CD4-positive, alpha-beta T cell treated with Interferon gamma for 1 hour (primary cell): ENCODE data around the gene SDK1.

Experiments
- DNase-seq: peaks from one replicate; pipeline ENCODE4 v3.0.0-alpha.2; 2020

SDK1 gene

DNA sequence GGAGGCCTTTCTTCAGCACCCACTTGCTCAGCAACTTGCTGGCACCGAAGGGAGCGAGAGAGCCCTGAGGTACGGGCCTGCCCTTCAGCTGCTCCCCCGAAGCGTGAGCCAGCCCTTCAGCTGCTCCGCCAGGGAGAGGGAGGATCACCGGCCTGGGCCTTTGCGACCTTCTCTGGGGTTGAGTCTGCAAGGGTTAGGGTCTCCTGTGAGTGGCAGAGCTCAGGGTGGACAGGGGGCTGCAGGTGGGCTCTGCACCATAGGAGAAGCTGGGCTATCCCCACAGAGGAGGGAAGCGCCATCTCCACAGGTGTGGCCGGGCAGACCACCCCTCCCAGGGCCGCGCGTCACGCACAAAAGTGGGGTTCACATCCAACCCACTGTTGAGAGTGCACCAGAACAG is 890.5 kb downstream of the SDK1 start:
- no peak for DNase-seq

DNA sequence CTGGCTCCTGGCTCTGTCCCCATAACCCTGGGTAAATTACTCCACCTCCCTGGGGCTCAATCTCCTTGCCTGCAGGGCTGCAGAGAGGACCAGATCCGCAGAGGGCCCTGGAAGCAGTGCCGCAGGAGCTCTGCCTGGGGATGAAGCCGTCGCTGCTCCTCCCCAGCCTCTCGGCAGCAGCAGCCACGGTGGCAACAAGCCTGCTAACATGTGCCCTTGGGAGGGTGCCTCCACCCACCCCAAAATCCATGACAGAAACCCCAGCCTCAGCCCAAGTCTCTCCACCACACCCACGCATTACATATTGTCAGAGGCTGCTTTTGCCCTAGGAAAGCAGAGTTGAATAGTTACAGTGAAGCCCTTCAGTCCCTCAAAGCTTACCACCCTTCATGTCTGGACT is 894.6 kb downstream of the SDK1 start:
- DNase-seq: no peak

DNA sequence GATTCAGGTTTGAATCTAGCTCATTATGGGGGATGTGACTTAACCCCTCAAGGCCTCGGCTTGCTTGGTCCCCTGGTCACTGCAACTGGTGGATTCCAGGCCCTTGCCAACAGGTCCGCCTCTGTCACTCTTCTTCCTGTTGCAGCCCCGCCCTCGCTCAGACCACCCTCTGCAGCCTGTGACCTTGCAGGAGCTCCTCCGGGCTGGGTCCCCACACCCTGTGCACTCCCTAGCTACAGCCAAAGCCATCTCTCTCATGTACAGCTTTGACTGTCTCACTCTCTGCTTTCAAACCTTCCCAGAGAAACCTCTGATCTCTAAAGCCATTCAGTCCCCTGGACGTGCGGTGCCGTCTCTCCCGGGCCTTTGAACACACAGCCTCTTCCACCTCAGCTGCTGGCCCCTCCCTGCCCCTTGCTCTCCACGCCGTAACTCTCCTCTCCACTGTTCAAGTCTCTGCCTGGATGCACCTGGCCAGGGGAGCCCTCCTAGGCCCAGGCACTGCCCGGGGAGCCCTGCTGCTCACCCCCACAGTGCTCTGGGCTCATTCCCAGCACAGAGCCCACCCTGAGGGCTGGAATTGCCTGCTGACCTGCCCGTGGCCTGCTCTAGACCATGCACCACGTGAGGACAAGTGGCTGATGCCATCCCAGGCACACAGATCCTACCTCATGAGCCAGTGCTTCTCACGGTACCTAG is 895.2 kb downstream of the SDK1 start:
- no peak for DNase-seq

DNA sequence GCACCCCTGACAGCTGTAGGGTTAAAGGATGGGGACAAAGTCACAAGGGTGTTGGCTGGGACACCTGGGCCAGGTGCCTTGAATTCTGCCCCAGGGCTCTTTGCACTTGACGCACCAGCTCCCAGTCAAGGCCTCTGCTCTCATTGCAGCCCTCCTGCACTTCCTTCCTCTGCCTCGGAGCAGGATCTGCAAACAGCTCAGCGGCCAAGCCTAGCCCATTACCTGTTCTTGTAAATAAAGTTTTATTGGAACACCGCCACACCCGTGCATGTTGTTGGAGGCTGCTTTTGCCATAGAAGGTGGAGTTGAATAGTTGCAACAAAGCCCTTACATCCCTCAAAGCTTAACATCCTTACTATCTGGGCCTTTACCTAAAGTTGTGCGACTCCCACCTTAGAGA is 897.2 kb downstream of the SDK1 start:
- DNase-seq: no peak

DNA sequence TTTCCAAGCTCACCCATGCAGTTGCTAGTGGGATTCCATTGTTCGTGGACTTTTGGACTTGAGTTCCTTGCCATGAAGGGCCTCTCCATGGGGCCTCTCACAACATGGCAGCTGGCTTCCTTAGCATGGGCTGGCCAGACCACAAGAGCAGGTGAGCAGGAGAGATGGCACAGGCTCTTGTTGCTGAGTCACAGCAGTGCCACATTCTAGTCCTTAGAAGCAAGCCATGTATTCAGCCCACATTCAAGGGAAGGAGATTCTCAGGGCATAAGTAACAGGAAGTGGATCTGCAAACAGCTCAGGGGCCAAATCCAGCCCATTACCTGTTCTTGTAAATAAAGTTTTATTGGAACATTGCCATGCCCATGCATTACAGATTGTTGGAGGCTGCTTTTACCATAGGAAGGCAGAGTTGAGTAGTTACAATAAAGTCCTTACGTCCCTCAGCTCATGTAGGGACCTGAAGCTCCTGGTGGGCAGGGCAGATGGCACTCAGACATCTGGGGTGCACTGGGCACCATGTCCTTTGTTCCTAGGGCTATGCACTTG is 899.6 kb downstream of the SDK1 start:
- no peak for DNase-seq

DNA sequence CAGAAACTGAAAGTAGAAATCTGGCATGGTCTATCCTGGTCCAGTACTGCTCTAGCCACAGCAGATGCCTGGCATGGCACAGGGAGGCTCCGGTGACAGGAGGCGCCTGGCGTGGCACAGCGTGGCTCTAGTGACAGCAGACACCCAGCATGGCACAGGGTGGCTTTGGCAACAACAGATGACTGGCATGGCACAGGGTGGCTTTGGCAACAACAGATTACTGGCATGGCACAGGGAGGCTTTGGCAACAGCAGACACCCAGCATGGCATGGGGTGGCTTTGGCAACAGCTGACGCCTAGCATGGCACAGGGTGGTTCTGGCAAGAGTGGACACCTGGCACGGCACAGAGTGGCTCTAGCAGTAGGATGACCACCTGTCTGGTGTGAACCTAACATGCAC is 900.5 kb downstream of the SDK1 start:
- DNase-seq: no peak

DNA sequence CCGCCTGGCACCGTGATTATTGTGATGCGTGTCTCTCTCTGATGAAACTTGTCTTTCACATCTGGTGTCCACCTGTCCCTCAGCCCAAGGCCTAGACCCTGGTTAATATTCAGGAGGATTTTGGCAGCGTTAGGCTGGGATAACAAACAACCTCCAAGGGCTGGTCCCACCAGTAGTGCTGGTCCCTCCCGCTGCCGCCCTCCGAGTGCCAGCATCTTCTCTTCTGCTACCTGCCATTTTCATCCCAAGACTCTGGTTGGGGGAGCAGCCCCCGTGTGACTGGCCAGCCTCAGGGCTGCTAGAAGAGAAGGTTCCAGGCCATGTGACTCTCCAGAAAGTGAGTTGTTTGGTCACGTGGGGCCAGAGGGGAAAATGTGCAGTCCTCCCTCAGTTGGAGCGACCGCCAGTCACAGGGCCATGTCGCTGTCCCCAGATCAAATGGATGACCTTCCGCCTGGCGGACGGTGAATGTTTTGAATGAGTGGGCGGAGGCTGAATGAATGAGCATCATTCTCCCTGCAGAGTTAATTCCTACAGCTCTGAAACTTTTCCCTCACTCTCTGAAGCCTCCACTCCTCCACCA is 901.2 kb downstream of the SDK1 start:
- no peak for DNase-seq

DNA sequence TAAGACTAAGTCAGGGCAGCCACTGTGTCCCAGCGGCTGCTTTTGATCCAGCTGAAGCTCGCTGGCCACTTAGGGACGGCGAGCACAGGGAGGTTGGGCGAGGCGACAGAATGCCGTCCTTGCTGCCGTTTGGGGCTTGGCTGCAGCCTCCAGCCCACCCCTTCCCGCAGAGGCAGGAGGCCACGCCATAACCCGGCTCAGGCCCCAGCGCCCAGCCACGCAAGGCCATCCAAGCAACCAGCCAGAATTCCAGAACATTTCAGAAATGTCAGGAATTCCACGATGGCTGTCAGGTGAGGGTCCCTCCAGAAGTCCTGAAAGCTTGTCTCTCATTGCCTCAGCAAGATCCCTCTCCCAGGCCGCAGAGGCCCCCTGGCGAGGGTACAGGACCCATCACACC is 901.9 kb downstream of the SDK1 start:
- no peak for DNase-seq

DNA sequence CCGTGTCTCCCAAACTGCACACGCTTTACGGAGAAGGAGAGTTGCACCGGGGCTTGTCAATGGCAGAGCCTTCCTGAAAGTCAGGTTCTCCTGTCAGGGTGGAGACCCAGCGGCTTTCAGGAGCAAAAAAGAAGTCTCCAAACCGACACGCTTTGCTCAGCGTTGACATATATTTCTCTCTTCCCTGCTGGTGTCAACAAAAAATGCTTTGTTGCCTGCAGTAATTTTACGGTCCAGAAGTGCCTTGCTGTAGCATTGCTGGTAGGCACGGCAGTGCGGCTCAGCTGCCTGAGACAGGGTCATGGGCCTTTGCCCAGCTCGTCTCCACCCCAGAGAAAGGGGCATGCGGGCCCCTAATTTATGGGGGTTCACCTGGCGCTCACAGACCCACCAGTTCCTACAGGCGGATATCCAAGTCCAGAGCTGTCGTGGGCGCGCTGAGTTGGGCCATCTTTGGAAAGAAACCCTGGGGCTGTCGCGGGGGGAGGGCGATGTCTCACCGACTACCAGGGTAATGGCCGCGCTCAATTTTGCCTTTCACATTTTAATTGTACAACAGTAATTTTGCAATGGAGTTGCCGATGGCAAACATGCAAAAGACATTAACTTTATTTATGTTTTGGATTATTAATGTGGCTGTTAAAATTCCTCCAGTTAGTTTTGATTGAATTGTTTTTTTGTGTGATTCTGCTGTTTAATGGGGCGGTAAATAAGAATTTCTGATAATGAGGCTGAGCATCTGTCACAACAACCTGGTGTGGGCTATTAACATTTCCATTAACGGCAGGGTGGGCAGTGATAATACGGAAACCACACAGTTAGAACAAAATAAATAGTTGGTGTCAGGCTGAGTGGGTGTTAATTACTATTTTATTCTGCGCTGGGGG is 902.8 kb downstream of the SDK1 start:
- DNase-seq: no peak

DNA sequence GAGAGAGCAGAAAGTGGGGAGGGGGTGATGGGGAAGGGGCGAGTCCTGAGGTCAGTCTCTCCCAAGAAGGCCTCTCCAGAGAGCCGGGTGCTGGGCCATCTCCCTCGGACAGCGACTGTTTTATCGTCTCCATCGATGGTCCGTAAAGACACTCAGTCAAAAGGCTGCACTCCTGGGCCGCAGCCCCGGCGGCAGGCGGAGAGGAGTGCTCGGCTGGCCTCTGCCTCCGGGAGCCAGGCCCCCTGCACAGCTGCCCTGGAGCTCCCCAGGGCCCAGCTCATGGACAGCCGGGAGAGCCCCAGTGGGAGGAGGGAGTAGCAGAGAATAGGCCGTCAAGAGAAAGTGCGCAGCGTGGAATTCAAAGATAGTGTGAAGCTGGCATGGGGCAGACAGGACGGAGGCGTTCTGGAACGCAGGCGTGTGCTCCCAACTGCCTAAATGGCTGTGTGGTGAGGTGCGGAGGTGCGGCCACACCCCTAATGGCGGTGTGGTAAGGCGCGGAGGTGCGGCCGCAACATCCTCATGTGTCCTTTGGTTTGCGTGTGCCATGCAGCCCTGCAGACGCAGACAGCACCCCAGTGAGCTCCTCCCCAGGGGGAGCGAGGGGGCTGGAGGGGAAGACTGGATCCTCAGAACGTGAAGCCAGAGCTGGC is 903.6 kb downstream of the SDK1 start:
- DNase-seq: no peak

DNA sequence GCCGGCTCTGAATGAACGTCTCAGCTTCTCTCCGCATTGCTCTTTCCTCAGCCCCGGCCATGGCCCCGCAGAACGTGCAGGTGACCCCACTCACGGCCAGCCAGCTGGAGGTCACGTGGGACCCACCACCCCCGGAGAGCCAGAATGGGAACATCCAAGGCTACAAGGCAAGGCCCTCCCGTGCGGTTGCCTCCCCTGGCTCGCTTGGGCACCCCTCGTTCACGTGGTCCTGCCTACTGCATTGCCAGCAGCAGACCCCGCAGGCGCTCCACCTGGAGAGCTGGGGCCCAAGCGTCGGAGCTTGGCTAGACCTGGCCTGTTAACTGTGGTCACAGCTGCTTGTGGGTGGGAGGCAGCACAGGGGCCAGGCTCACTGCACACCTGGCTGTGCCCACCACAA is 904.8 kb downstream of the SDK1 start:
- no peak for DNase-seq

DNA sequence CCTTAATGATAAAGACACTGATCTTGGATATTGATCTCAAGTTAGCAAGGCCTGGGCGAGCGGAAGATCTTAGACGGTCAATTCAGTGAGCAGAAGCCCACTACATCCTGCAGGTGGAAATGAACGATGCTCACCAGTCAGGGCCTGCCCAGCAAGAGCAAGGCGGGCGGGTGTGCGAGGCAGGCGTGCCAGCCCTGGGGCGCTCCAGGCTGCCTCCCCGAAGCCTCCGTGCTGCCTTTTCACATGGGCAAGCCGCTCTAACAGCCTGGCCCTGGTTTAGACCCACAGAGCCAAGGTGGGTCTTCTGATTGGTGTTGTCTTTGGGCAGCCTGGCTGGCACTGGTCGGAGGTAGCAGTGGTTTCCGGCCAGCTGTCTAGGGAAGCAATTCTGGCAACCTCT is 906.0 kb downstream of the SDK1 start:
- DNase-seq: no peak

DNA sequence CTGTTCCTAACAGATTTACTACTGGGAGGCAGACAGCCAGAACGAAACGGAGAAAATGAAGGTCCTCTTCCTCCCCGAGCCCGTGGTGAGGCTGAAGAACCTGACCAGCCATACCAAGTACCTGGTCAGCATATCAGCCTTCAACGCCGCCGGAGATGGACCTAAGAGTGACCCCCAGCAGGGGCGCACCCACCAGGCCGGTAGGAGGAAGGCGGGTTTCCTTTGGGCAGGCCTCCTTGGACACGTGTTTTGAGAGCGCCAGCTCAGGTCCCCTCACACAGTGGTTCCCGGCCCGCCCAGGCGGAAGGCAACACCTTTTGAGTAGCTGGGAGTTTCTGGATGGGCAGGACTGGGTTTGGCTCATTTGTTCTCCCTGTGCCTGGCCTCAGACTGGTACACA is 907.0 kb downstream of the SDK1 start:
- DNase-seq: no peak

DNA sequence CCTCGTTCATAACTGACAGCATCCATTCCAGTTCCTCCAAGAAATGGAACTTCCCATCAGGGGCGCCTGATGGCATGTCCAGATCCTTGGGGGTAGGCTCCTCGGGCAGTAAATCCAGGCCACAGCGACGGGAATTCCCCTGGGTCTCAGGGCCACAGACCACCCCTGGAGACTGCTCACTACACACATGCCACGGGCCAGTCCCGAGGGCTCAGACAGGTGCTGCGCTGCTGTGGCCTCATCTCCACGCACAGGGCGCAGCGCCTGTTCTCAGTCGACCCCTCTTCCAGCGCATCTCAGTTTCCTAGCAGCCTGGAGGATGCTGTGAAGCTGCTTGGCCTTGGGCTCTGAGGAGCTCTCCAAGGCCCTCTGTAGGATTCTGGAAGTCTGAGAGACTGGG is 907.5 kb downstream of the SDK1 start:
- DNase-seq: no peak

DNA sequence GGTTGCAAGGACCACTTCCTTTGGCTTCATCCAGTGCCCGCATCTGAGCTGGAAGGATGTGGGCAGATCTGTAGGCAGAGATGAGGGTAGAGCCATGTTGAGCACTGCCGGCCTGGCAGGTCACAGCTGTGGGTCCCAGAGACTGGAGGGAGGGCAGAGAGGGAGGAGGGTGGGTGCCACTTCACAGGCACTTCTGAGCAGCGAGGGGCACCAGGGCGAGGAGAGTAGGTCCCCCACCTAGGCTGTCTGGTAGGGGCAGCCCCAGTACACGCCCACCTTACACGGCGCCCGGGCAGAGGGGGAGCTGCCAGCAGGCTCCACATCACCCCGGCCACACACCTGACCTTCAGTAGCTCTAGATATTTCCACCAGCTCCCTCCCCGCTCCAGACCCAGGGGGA is 908.1 kb downstream of the SDK1 start:
- no peak for DNase-seq

DNA sequence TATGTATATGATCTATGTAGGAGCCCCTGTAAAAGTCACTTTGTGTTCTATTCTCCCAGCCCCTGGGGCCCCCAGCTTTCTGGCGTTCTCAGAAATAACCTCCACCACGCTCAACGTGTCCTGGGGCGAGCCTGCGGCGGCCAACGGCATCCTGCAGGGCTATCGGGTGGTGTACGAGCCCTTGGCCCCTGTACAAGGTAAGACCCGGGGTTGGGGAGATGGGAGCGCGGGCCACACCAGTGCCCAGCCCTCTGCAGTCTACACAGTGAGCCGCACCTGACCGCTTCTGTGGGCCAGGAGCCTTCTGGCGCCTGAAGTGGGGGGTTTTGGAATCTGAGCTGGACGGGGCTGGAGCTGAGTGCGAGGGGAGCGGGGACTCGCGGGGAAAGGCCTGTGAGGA is 908.9 kb downstream of the SDK1 start:
- DNase-seq: no peak

DNA sequence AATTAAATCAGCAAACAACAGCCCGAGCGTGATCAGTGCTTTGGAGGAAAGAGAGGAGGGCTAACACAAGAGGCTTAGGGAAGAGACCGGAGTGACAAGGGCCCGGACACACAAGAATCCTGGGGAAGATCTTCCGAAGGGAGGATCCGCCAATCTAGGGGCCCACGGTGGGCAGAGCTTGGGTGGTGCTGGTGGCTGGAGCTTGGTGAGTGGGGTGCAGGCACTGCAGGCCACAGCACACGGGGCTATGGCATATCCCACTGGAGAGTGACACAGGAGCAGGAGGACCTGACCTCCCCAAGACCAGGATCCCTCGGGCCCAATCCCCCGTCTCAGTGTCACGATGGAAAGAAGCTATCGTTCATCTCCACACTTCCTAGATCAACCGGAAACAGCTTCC is 909.8 kb downstream of the SDK1 start:
- no peak for DNase-seq

DNA sequence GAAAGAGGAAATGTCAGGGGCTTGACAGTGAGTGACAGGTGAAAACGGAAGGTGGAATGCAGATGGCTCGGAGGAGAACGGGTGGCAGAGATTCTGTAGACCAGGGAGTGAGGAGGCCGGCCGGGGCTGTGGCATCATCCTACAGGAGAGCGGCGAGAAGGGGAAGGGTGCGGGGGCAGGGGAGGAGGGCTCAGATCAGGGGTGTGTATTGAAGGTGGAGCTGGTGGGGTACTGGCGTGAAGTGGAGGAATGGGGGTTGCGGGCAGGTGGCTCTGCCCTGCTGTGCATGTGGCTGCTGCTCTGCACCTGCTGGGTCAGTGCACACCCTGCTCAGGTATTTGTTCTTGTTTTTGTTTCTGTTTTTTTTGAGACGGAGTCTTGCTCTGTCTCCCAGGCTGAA is 910.2 kb downstream of the SDK1 start:
- DNase-seq: no peak

DNA sequence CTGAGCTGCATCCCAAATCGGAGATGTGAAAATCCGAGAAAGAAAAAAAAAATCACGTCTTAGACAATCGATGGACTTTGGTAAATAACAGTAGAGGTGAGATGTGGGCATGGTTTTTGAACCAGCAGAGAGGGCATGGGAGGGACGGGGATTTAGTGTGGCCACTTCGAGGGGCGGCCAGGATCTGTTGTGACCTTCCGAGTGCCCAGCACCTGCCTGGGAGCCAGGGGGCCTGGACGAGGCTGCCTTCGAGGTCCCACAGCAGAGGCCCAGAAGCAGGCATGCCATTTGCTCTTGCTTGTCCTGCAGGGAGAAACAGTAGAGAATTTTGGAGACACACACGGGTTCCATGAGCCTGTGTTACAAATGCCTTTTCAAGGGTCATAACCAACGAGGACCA is 911.3 kb downstream of the SDK1 start:
- DNase-seq: no peak

DNA sequence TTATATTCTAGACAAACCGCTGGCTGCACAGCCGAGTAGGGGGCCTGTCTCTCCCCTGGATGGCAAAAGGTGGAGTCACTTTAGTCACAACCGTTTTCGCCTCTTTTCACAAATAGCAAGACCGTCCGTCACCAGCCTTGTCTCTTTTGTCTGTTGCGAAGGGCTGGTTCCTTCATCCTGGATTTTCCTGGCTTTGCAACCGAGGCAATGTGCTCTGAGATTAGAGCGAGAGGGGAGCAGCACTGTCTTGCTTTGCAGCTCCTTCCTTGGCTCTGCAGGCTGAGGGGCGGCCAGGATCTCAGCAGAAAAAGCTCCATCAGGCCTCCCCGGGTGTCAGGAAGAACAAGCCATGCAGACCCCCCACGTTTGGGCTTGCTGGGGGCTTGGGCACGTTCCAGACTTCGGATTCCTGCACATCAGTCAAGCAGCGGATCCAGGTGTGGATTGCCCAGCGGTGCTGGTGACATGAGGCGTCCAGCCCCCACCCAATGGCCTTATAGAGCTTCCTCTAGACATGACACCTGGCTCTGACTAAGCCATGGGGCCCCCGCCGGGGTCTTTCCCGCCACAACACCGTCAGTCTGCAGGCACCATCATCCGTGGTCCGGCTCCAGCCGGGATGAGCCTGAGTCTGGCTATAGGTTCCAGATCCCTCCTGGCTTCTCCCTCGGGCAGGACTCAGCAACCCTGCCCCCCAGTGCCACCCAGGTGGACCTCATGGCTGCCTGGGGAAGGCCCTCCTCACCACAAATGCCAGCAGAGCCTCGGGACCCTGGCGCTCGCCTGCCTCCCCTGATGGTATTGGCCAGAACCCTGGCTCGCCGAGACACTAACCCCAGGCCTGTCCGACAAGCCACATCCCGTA is 913.5 kb downstream of the SDK1 start:
- DNase-seq: no peak

DNA sequence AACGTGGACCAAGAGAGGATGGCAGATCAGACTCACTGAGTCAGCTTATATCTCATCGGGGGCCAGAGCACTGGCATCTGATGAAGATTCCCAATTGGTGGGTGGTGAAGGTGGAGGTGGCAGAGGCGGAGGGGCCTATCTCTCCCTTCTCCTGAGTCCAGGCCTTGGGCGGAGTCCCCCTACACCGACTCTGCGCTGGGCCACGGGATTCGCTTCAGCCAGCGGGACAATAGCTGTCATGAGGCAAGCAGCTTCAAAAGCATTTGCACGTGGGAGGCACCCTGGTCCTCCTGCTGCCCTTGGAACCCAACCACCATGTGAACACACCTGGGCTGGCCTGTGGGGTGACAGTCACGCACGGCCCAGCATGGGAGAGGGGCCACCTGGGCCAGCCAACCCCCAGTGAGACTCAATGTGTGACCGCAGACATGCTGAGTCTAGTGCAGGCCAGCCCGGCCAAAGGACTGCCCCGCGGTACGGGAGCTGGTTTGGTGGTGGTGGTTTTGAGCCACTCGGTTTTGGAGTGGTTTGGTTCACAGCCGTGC is 914.2 kb downstream of the SDK1 start:
- DNase-seq: no peak

DNA sequence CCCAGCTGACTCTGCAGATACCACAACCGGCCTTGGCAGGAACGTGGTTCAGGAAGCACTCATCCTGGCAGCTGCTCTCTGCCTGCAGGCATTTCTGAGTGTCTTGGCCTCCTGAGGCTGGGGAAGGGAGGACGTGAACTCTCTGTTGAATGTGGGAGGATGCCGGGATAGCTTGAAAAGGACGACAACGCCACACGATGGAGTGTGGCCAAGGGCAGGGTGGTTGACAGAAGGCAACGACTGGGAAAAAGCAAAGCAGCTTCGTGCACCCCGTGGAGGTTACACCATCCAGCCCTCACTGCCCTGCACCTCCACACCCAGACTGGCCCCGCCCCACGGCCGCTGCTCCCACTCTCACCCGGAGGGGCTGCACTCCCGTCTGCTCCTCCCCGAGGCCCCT is 915.0 kb downstream of the SDK1 start:
- no peak for DNase-seq
